Measurements from ENCODE around the gene PEX26.
"Not testable (repeated sequence)": the region's sequence is repeated elsewhere in the genome, so short reads cannot be mapped to it uniquely, and the experiment has no call there.

- not testable (repeated sequence) for TF ChIP-seq RAD21 (IDR thresholded peaks at IDR 0.05); EGR1 (IDR thresholded peaks at IDR 0.05; ENCODE audit: low read depth in 2 of 2); REST (IDR thresholded peaks at IDR 0.05); FOXA2 (IDR thresholded peaks at IDR 0.05); TAF1 (conservative IDR thresholded peaks at IDR 0.05); YY1 (IDR thresholded peaks at IDR 0.05); JUND (IDR thresholded peaks at IDR 0.05)
- TF ChIP-seq, protein P1, sequence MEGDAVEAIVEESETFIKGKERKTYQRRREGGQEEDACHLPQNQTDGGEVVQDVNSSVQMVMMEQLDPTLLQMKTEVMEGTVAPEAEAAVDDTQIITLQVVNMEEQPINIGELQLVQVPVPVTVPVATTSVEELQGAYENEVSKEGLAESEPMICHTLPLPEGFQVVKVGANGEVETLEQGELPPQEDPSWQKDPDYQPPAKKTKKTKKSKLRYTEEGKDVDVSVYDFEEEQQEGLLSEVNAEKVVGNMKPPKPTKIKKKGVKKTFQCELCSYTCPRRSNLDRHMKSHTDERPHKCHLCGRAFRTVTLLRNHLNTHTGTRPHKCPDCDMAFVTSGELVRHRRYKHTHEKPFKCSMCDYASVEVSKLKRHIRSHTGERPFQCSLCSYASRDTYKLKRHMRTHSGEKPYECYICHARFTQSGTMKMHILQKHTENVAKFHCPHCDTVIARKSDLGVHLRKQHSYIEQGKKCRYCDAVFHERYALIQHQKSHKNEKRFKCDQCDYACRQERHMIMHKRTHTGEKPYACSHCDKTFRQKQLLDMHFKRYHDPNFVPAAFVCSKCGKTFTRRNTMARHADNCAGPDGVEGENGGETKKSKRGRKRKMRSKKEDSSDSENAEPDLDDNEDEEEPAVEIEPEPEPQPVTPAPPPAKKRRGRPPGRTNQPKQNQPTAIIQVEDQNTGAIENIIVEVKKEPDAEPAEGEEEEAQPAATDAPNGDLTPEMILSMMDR (IDR thresholded peaks at IDR 0.05; ENCODE audit: low read depth, low read length, missing input control), result not testable (repeated sequence)
- TF ChIP-seq, protein P2, sequence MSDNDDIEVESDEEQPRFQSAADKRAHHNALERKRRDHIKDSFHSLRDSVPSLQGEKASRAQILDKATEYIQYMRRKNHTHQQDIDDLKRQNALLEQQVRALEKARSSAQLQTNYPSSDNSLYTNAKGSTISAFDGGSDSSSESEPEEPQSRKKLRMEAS (IDR thresholded peaks at IDR 0.05), result not testable (repeated sequence)
- TF ChIP-seq, protein P3, sequence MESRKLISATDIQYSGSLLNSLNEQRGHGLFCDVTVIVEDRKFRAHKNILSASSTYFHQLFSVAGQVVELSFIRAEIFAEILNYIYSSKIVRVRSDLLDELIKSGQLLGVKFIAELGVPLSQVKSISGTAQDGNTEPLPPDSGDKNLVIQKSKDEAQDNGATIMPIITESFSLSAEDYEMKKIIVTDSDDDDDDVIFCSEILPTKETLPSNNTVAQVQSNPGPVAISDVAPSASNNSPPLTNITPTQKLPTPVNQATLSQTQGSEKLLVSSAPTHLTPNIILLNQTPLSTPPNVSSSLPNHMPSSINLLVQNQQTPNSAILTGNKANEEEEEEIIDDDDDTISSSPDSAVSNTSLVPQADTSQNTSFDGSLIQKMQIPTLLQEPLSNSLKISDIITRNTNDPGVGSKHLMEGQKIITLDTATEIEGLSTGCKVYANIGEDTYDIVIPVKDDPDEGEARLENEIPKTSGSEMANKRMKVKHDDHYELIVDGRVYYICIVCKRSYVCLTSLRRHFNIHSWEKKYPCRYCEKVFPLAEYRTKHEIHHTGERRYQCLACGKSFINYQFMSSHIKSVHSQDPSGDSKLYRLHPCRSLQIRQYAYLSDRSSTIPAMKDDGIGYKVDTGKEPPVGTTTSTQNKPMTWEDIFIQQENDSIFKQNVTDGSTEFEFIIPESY (IDR thresholded peaks at IDR 0.05), result not testable (repeated sequence)
Observed at GRCh38 chr22:18051113-18051512, 26.7 kb upstream of the PEX26 start.

All from liver (tissue), 3 donors.